SU-DHL-6 (cell line): ENCODE results near the gene ZFYVE21.

Source experiments
- H2AFZ ChIP-seq: fragments of 200-600 bp; sonication (generic); 2 replicates; pipeline ENCODE4 v1.6.1; 2014; ENCODE audit warnings: low read depth, mild to moderate bottlenecking, moderate library complexity, mixed read lengths, antibody characterized with exemption, low read length; ENCODE audit not compliant: severe bottlenecking
- H3F3A ChIP-seq: fragments of 200-600 bp; shearing (Covaris generic); 2 replicates; pipeline ENCODE4 v1.6.0; 2016; ENCODE audit warnings: antibody characterized with exemption, mild to moderate bottlenecking; ENCODE audit not compliant: insufficient read depth
- H3K27ac ChIP-seq: fragments of 200-600 bp; sonication (generic); 2 replicates; pipeline ENCODE4 v1.5.1; 2016; ENCODE audit warnings: low read depth, mild to moderate bottlenecking, low read length, moderate library complexity, mixed read lengths
- H3K27me3 ChIP-seq: fragments of 200-600 bp; sonication (generic), shearing (Covaris generic); 2 replicates; pipeline ENCODE4 v1.6.0; 2014; ENCODE audit warnings: mild to moderate bottlenecking, low read length
- H3K36me3 ChIP-seq: fragments of 200-600 bp; sonication (generic); 2 replicates; pipeline ENCODE4 v1.6.1; 2014; ENCODE audit warnings: mild to moderate bottlenecking, low read length, mixed read lengths
- H3K4me2 ChIP-seq: fragments of 300-600, 200-600 bp; shearing (Covaris generic), sonication (generic); 2 replicates; pipeline ENCODE4 v1.6.0; 2014; ENCODE audit warnings: low read length, low read depth, mild to moderate bottlenecking; ENCODE audit not compliant: poor library complexity, severe bottlenecking
- H3K4me3 ChIP-seq: fragments of 200-600 bp; sonication (generic); 2 replicates; pipeline ENCODE4 v1.5.1; 2014; ENCODE audit warnings: antibody characterized with exemption, low read length, mild to moderate bottlenecking, mixed read lengths; ENCODE audit not compliant: insufficient read depth, poor library complexity, severe bottlenecking
- H3K79me2 ChIP-seq: fragments of 200-600 bp; sonication (generic); 2 replicates; pipeline ENCODE4 v1.6.1; 2014; ENCODE audit warnings: mild to moderate bottlenecking, low read length, moderate library complexity; ENCODE audit not compliant: insufficient read depth
- H3K9ac ChIP-seq: fragments of 200-600 bp; sonication (generic); 2 replicates; pipeline ENCODE4 v1.7.0; 2014; ENCODE audit warnings: mild to moderate bottlenecking, low read length
- H3K9me2 ChIP-seq: fragments of 200-600 bp; sonication (generic); replicated peaks from 2 replicates; pipeline ENCODE4 v1.6.1; 2014; ENCODE audit warnings: low read length; ENCODE audit not compliant: insufficient read depth
- H3K9me3 ChIP-seq: fragments of 200-600 bp; sonication (generic); 2 replicates; pipeline ENCODE4 v1.6.1; 2014; ENCODE audit warnings: low read length, mixed read lengths; ENCODE audit not compliant: insufficient read depth
- H4K20me1 ChIP-seq: fragments of 200-600 bp; sonication (generic); 2 replicates; pipeline ENCODE4 v1.6.1; 2014; ENCODE audit warnings: low read depth, mild to moderate bottlenecking, antibody characterized with exemption, low read length, moderate library complexity, mixed read lengths
- CTCF ChIP-seq: fragments of 200-600 bp; sonication (generic); IDR thresholded peaks from one replicate; pipeline ENCODE4 v1.5.1; 2017; ENCODE audit warnings: antibody characterized with exemption, mild to moderate bottlenecking, low read length, moderate library complexity; ENCODE audit not compliant: insufficient read depth, poor library complexity, severe bottlenecking
- EZH2phosphoT487 ChIP-seq: fragments of 200-600 bp; sonication (generic), shearing (Covaris generic); conservative IDR thresholded peaks from 2 replicates; pipeline ENCODE4 v1.6.1; 2018; ENCODE audit warnings: mild to moderate bottlenecking, antibody characterized with exemption, low read length, moderate library complexity, mixed read lengths

ZFYVE21 gene

GRCh38 chr14:103763730-103764488, 48.3 kb downstream of the ZFYVE21 start:
- H3K9ac ChIP-seq, result no peak overlapping the region
- H3K9me2 ChIP-seq, result no peaks in the 10 kb centered on the region
- no peaks in the 10 kb centered on the region for H3K9me3 ChIP-seq
- TF ChIP-seq EZH2phosphoT487 (no peak), CTCF (no peak)
- H4K20me1 ChIP-seq, result no peaks in the 10 kb centered on the region
- H3K27ac ChIP-seq, result no peak overlapping the region
- no peak overlapping the region for H2AFZ ChIP-seq
- no peaks in the 10 kb centered on the region for H3K36me3 ChIP-seq
- H3K4me3 ChIP-seq, result no peak overlapping the region
- no peaks in the 10 kb centered on the region for H3F3A ChIP-seq
- H3K79me2 ChIP-seq, result no peaks in the 10 kb centered on the region
- H3K27me3 ChIP-seq, result no peaks in the 10 kb centered on the region
- no peak overlapping the region for H3K4me2 ChIP-seq

- TF ChIP-seq CTCF (no peak), EZH2phosphoT487 (no peak)
- Histone ChIP-seq H3F3A (no peaks in the 10 kb centered on the region), H3K4me3 (no peak overlapping the region), H3K27ac (no peak overlapping the region), H3K36me3 (no peaks in the 10 kb centered on the region), H3K27me3 (no peaks in the 10 kb centered on the region), H3K9ac (no peak overlapping the region), H3K79me2 (no peaks in the 10 kb centered on the region), H3K9me2 (no peaks in the 10 kb centered on the region), H4K20me1 (no peaks in the 10 kb centered on the region), H3K9me3 (no peaks in the 10 kb centered on the region), H2AFZ (no peak overlapping the region), H3K4me2 (no peak overlapping the region)
Observed at GRCh38 chr14:103765526-103765925, 49.9 kb downstream of the ZFYVE21 start.

GRCh38 chr14:103767336-103767894, 51.8 kb downstream of the ZFYVE21 start:
- Histone ChIP-seq H3K4me3 (no peak overlapping the region), H3F3A (no peaks in the 10 kb centered on the region), H4K20me1 (no peaks in the 10 kb centered on the region), H3K79me2 (no peaks in the 10 kb centered on the region), H3K9me2 (no peaks in the 10 kb centered on the region), H3K27ac (no peak overlapping the region), H3K36me3 (no peaks in the 10 kb centered on the region), H3K9ac (no peak overlapping the region), H3K27me3 (no peaks in the 10 kb centered on the region), H3K9me3 (0 out of 2 replicates have a peak, but pooled peaks cover 6% of the 10 kb centered on the region), H2AFZ (no peak overlapping the region), H3K4me2 (no peak overlapping the region)
- TF ChIP-seq EZH2phosphoT487 (no peak), CTCF (no peak)
